GM21723 (cell line): ENCODE data around the gene MYNN.

Experiments used
- ATAC-seq: cut with Tn5 transposase; IDR thresholded peaks from one replicate; pipeline ENCODE4 v1.9.1; 2021; ENCODE audit warnings: mild to moderate bottlenecking, moderate library complexity; ENCODE audit not compliant: unreplicated experiment

Gene MYNN

DNA sequence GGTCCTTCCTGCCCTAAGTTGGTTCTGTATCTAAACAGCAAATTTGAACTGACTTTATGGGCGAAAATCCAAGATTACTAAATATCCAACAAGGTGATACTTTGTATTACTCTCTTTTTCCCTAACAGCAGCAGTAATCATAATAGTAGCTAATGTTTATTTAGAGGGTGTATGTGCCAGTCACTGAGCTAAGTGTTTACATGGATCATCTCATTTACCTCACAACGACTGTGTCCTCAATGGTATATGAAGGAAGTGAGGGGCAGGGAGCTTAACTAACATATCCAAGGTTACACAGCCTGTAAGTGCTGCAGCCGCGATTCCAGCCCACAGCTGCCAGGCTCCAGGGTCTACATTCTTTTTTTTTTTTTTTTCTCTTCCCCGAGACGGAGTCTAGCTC, 49.8 kb downstream of the MYNN start:
- no peak for ATAC-seq

DNA sequence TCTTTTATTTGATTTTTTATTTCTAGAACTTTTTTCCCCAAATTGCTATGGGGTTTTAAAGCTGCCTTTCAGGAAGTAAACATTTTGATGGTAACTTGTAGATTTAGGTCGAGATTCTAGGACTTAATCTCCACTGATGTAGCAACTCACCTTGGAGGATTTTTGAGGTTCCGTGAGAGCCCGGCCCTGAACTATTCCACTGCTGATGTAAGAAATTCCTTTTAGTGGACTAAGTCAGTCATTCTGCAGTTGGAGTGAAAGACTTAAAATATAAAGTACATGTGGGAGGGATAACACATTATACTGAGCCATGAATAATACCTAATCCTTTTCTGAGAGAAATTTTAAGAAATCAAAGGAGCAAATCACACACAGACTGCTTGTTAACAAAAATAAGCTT, 52.1 kb downstream of the MYNN start:
- no peak for ATAC-seq

DNA sequence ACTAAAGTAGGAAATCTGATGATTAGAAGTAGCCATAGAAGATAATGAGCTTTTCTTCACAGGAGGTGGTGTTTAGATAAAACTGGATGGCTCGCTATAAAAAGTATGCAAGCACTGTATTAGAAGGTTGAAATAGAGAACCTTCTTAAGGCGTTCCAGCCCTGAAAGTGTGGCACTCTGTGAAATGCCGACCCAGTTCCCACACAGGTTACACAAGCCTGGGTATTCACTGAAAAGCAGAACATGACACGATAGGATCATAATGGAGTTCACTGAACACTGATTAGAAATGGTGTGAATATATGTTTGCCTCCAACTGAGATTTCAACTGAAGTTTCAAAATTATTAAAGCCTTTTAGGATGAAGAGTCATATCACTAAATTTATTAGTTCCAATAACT, 54.5 kb downstream of the MYNN start:
- no peak for ATAC-seq

DNA sequence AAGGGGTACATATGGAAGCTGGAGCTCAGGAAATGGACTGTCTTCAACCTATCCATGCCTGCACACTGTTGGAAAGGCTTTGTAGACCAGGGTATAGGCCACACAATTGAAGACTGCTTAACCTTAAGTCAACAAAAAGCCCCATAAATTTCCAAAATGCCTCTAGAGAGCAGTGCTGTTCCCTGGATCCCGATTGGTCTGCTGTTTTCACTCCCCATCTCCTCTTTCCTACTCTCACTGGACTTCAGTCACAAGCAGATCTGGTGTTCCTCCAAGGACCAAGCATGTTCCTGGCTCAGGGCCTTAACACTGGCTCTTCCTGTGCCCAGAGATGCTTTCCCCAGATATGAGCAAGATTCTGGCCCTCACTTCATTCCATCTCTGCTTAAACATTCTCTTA, 62.3 kb downstream of the MYNN start:
- ATAC-seq, result peak; percentile 7

DNA sequence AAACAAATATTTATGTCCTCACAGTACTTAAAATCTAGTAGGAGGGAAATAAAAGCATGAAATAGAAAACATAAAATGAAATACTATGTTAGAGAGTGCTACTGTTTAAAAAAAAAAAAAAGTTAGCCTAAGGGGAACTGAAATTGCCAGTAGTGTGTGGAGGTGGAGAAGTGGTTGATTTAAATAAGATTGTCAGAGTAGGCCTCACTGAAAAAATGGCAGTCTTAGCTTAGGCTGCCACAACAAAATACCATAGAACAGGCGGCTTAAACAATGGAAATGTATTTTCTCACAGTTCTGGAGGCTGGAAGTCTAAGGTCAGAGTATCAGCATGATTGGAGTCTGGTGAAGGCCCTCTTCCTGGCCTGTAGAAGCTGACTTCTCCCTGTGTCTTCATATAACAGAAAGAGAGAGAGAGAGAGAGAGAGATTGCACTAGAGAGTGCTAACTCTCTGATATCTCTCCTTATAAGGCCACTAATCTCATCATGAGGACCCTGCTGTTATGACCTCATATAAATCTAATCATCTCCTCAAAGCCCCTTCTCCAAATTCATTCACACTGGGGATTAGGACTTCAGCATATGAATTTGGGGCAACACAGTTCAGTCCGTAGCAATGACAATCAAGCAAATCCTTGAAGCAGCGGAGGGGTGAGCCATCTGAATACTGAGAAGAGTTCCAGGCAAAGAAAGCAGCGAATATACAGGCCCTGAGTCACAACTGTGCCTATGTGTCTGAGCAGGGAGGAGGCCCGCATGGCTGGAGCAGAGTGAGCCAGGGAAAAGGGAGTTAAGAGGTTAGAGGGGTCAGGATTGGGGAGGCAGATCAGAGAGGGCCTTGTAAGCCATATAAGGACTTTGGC, 63.1 kb downstream of the MYNN start:
- ATAC-seq, result peak; percentile 94

DNA sequence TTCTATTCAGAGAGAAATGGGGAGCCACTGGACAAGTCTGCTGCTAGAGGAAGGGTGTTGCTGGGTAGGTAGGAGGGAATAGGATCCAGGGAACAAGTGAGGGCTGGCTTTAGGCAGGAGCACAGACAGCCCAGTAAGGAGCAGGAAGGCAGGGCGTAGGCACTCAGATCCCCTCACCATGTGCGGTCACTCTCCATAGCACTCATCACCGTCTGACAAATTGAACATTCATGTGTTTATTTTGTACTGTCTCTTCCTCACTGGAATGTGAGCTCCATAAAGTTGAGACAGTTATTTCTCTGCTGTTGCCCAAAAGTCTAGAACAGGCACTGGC, 63.7 kb downstream of the MYNN start:
- no peak for ATAC-seq

DNA sequence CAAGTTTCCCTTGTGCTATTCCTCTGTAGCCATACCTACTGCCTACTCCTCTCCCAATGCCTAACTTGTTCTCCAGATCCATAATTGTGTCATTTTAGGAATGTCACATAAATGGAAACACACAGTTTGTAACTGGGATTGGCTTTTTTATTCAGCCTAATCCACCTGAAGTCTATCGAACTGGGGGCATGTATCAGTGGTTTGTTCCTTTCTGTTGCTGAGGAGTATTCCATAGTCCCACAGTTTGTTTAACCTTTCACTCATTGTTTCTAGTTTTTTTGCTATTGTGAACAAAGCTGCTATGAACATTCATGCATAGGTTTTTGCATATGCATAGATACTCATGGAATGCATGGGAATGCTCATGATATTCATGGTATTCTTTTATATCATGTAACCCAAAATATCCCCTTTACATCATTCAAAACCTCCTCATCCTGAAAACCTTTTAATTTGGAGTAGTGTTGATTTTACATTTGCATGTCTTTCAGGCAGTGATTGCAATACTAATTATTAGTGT, 65.4 kb downstream of the MYNN start:
- no peak for ATAC-seq
